GM12872 (cell line): Measurements from ENCODE around the gene CCR8.

ENCODE experiments used
- TF ChIP-seq, protein P1 (sequence below): IDR thresholded peaks from 3 replicates; pipeline ENCODE4 v1.5.1; 2011; ENCODE audit warnings: low read depth, mild to moderate bottlenecking, low read length, moderate library complexity; ENCODE audit not compliant: insufficient read depth

The CCR8 gene

DNA sequence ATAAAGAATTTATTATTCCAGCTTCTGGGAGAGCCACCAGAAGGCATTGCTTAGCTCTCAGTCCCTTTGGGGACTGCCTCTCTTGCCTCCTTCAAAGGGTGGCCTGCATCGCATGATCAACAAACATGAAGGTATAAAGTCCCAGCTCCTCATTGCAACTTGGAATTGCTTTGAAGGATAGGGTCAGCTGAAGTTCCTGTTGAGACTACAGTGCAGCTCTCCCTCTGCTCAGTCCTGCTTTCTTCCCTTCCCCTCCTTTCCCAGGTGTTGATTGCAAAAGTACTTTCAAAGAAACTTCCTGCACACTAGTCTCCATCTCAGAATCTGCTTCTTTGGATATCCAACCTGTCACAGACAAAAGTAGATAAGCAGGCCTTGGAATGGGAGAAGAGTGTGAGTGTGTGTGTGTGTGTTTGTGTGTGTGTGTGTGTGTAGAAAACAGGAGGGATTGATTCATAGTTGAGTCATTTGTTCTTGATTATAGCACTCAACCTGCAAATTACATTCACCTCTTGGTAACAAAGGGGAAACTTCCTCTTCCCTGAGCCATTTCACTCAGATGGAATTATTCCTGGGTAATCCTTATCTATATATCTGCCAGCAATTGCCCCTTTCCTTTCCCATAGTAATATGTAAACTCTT lies 13.7 kb downstream of the CCR8 start:
- TF ChIP-seq, protein P1, sequence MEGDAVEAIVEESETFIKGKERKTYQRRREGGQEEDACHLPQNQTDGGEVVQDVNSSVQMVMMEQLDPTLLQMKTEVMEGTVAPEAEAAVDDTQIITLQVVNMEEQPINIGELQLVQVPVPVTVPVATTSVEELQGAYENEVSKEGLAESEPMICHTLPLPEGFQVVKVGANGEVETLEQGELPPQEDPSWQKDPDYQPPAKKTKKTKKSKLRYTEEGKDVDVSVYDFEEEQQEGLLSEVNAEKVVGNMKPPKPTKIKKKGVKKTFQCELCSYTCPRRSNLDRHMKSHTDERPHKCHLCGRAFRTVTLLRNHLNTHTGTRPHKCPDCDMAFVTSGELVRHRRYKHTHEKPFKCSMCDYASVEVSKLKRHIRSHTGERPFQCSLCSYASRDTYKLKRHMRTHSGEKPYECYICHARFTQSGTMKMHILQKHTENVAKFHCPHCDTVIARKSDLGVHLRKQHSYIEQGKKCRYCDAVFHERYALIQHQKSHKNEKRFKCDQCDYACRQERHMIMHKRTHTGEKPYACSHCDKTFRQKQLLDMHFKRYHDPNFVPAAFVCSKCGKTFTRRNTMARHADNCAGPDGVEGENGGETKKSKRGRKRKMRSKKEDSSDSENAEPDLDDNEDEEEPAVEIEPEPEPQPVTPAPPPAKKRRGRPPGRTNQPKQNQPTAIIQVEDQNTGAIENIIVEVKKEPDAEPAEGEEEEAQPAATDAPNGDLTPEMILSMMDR = no peak

DNA sequence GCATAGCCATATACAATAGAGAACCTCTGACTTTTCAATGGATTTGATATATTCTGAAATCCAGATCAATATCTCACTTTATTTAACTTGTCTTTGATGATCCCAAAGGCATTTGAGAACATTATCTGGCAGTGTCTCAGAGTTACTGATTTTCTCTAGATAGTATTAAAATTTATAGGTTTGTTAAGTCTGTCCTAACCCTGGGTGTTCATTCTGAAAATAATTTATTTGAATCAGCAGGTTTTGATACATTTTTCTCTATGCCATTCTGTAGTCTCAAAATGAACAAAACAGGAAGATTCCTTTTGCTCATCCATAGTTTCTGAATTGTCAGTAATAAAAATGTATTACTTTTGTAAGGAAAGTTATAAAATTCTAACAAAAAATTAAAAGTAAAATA lies 14.3 kb downstream of the CCR8 start:
- TF ChIP-seq, protein P1 = no peak

DNA sequence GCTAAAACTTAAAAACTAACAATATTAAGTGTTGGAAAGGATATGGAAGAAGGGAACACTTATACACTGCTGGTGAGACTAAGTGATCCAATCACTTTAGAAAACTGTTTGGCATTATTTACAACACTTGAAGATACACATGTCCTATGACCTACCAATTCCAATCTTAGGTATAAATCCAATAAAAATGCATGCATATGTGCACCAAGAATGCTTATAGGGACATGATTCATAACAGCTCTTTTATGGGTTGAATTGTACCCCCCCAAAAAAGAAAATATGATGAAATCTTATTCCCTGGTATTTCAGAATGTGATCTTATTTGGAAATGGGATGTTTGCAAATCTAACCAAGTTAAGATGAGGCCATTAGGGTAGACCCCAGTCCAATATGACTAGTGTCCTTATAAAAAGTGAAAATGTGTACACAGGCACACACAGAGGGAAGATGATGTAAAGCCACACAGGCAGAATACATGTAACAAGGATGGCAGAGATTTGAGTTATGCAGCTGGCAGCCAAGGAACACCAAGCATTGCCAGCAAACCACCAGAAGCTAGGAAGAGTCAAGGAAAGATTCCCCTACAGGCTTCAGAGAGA lies 15.3 kb downstream of the CCR8 start:
- TF ChIP-seq, protein P1 = no peak

DNA sequence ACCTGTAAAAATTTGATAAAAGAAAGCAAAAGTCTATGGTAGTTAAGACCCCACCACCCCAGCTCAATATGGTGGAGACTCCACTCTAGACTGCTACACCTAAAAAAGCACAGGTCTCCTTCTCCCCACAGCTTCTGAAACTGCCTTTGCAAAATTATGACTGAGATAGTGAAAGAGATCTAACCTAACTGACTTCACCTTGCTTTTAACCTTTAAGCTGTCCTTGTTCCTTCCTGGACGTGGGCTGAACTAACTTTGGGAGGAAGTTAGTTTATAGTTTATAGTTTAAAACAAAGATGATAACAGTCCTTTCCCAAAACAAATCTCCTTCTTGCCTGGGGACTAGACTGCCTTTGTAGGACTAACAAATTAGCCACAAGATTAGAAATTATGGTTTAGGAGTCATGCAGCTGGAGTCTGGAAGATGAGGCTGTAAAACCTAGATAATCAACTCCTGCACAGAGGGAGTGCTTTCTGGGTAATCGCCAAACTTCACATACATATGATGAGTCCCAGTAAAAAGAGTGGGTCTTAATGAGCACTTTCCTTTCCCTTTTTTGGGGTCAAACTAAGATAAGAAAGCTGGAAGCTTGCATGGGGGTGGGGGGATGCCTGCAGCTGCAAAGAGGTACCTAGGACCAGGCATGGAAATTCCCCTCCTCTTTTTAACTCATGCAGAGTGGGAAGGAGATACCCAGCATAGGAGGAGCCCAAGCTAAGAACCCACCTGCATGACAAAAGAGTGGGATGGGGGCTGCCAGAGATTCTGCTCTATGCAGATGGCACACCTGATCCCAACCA lies 17.5 kb downstream of the CCR8 start:
- TF ChIP-seq, protein P1 = no peak

DNA sequence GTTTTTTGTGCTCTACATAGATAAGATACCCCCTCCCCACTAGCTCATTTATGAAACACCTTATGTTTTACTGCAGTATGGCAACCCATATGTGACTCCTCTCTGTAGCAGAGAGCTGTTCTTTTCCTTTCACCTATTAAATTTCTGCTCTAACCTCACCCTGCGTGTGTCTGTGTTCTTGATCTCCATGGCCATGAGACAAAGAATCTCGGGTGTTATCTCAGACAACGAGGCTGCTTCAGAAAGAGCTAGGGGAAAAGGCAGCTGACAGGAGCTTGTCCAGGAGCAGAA lies 18.0 kb downstream of the CCR8 start:
- TF ChIP-seq, protein P1 = no peak

DNA sequence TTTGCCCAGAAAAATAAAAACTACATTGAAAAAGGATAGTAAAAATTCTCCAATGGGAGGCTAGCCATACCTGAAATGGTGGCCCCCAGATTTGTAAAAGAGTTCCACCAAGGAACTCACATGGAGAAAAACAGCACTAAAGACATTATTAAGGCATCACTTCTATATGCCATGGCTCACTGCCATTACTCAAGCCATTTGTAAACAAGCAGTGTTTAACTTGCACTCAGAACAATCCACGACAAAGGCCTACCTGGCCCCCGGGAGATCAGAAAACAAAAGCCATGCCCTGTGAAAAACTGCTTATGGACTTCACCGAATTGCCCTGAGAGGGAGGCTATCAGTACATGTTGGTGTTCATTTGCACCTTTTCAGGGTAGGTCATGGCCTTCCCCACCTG lies 19.6 kb downstream of the CCR8 start:
- TF ChIP-seq, protein P1 = no peak

DNA sequence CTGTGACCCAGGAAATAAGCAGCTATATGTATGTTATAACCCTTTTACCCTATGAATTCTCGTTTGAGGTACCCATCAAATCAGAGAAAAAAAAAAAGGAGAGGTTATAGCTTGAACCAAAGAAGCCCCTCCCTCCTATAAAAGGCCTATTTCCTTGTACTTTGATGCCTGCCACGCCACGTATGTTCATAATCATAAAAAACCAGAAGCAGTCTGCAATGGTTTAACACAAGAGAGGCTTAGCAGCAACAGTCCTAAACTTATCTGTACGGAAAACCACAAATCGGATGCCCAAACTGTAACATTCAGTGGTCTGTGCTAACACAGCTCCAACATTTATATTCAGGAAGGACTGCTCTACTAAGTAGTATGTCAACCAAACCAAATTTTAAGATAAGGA lies 21.2 kb downstream of the CCR8 start:
- TF ChIP-seq, protein P1 = no peak
